AG04450 (cell line): Measurements from ENCODE around the gene CHST3. TPM values are rescaled to one million over a fixed set of nuclear protein-coding genes. Genes with fewer than 3 reads are reported as not detected.

Experiments
- CTCF ChIA-PET: fragments of 300-600, 350-600 bp; formaldehyde crosslinking; extraction: SDS; loops from one replicate; lab custom pipeline; 2022; ENCODE audit warnings: antibody characterized with exemption, inconsistent platforms; lab: Charles Lee
- POLR2A ChIA-PET: fragments of 350-600 bp; formaldehyde crosslinking; extraction: SDS; loops from one replicate; lab custom pipeline; 2021; ENCODE audit warnings: antibody characterized with exemption, inconsistent platforms; lab: Yijun Ruan, JAX
- DNase-seq: peaks from one replicate; pipeline ENCODE4 v3.0.0-alpha.2; 2011; ENCODE audit warnings: low read depth, low spot score
- H3K27ac ChIP-seq: one replicate; pipeline ENCODE4 v1.5.1; 2012; ENCODE audit warnings: low read depth, low read length, control low read depth
- H3K27me3 ChIP-seq: one replicate; pipeline ENCODE4 v1.6.0; 2012; ENCODE audit warnings: low read length; ENCODE audit not compliant: control insufficient read depth, insufficient read depth
- H3K4me3 ChIP-seq: 2 replicates; pipeline ENCODE4 v1.5.1; 2011; ENCODE audit warnings: mild to moderate bottlenecking, low read depth, low read length, control low read depth
- H3K9me3 ChIP-seq: 2 replicates; pipeline ENCODE4 v1.5.1; 2012; ENCODE audit warnings: low read length; ENCODE audit not compliant: control insufficient read depth, insufficient read depth
- polyA plus RNA-seq: library from polyadenylated mRNA; depleted of rRNA; stranded (reverse); fragments of >200 nt; gene quantifications from 2 replicates; pipeline ENCODE4 v1.2.3, GENCODE V29; 2011
- TF ChIP-seq, protein P1 (sequence below): IDR thresholded peaks from 2 replicates; pipeline ENCODE4 v1.5.1; 2011; ENCODE audit warnings: low read depth, low read length, control low read depth, inconsistent platforms

CHST3 gene
- polyA plus RNA-seq, 1 experiment = 4.6 TPM

DNA sequence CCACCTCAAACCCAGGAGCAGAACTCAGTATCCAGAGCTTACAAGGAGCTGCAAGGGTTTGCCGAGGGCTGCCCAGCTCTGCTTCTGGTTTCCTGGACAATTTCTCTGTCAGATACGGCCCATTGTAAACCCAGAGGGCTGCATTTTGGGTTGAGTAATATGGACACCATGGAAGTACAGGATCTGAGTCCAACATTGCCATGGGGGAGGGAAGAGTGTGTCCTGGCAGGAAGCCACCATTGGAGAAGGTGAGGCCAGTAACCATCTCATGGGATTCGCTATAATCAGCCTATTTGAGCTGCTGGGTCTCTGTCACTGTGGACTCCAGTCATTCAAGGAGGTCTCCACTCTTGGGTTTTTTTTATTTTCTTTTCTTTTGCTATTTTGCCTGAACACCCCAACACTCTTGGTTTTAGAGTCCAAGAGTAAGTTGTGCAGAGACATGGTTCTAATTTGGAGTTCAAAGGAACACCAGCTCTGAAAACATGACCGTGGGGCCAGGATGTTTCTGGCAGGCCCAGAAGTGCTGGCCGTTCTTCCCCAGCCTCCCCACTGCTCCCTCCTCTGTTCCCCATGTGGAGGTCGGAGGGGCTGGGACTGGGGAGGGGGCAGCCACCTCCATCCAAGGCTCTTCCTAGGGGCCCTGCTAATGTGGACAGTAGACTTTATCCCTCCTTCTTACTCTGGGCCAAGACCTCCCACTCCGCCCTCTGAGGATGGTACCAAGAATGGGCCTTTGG is 46.2 kb downstream of the CHST3 start:
- no peak for DNase-seq
- ChIA-PET CTCF (interaction anchor here (0.6 to 3.5 kb wide), 3 partner anchors 25 to 114 kb away, joined by 3 to 18 read pairs (median 4); no protein-coding TSS in a partner anchor), POLR2A (no interaction called here)
- Histone ChIP-seq H3K27me3 (peaks cover under 1% of the 10 kb centered on the region), H3K9me3 (peaks cover 8% of the 10 kb centered on the region; the same call in 1 of the 2 replicates), H3K4me3 (no peak overlapping the region), H3K27ac (peak overlapping the region; percentile 99)
- TF ChIP-seq, protein P1, sequence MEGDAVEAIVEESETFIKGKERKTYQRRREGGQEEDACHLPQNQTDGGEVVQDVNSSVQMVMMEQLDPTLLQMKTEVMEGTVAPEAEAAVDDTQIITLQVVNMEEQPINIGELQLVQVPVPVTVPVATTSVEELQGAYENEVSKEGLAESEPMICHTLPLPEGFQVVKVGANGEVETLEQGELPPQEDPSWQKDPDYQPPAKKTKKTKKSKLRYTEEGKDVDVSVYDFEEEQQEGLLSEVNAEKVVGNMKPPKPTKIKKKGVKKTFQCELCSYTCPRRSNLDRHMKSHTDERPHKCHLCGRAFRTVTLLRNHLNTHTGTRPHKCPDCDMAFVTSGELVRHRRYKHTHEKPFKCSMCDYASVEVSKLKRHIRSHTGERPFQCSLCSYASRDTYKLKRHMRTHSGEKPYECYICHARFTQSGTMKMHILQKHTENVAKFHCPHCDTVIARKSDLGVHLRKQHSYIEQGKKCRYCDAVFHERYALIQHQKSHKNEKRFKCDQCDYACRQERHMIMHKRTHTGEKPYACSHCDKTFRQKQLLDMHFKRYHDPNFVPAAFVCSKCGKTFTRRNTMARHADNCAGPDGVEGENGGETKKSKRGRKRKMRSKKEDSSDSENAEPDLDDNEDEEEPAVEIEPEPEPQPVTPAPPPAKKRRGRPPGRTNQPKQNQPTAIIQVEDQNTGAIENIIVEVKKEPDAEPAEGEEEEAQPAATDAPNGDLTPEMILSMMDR = no peak

DNA sequence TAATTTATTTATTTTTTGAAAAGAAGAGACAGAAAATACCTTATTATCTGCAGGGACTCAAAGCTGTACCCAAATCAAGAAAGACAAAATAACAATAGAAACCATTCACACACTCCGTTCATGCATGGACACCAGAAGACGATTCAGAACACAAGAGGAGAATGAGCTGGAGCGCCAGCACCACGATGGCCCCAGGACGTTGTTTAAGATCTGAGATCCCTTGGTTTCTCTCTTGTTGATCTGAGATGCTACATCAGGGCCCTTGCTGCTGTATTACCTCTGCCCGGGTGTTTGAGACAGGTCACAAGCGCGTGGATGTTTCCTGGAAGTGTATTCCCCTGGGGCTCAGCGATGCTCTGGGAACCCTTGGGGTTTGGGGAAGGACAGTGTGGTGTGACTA is 46.8 kb downstream of the CHST3 start:
- H3K9me3 ChIP-seq = peaks cover 8% of the 10 kb centered on the region; the same call in 1 of the 2 replicates
- H3K4me3 ChIP-seq = no peak overlapping the region
- POLR2A ChIA-PET = no interaction called here
- peaks cover 3% of the 10 kb centered on the region for H3K27me3 ChIP-seq
- TF ChIP-seq, protein P1 = no peak
- no peak overlapping the region for H3K27ac ChIP-seq
- CTCF ChIA-PET = interaction anchor here (3.5 kb wide), 1 partner anchor 38 kb away, joined by 18 read pairs; no protein-coding TSS in a partner anchor
- no peak for DNase-seq

DNA sequence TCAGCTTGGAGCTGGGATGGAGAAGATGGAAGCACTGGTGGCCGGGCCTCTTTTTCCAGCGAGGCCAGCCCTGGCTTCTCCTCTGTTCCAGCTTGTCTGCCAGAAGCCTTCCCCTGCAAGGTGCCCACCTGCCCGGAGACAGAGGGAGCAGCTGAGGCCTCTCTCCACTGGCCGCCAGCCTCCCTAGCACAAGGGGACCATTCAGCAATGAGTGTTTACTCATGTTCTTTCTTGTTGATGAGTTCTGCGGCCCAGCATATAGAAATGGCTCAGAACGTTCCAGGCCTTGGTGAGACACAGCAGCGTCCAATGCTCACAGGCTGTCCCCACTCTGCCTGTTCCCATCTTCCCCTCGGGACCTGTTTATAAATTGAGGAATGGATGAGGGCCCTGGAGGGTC is 47.3 kb downstream of the CHST3 start:
- Histone ChIP-seq H3K27me3 (peaks cover 3% of the 10 kb centered on the region), H3K4me3 (no peak overlapping the region), H3K27ac (no peak overlapping the region), H3K9me3 (peaks cover 8% of the 10 kb centered on the region; the same call in 1 of the 2 replicates)
- CTCF ChIA-PET = interaction anchor here (3.5 kb wide), 1 partner anchor 37 kb away, joined by 18 read pairs; no protein-coding TSS in a partner anchor
- TF ChIP-seq, protein P1 = no peak
- POLR2A ChIA-PET = no interaction called here
- DNase-seq = no peak

DNA sequence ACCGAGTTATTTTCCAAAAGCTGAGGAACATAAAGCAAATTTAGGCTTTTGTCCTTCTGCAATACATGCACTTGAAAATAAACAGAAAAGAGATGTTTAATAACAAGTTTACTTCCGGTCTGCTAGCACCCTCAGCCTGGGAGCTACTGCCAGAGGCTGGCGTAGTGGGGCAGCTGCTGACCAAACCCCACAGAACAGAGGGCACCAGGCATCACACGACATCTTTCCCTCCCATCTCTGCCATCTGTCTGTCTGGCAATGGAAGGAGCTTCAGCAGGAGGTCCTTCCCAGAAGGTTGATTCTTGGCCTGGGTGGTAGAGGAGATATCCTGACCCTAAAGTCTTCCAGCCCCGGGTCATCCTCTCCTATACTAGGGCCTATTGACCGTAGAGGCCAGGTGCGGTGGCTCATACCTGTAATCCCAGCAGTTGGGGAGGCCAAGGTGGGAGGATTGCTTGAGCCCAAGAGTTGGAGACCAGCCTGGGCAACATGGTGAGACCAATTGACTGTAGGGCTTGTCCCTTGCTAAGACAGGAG is 47.8 kb downstream of the CHST3 start:
- POLR2A ChIA-PET = no interaction called here

More for the DNA sequence above, 47.8 kb downstream of the CHST3 start:
- TF ChIP-seq, protein P1 = no peak
- H3K4me3 ChIP-seq = no peak overlapping the region
- no peak for DNase-seq
- CTCF ChIA-PET = interaction anchor here (3.5 kb wide), 1 partner anchor 37 kb away, joined by 18 read pairs; no protein-coding TSS in a partner anchor
- H3K27me3 ChIP-seq = peaks cover 3% of the 10 kb centered on the region
- no peak overlapping the region for H3K27ac ChIP-seq
- peaks cover 7% of the 10 kb centered on the region; the same call in 1 of the 2 replicates for H3K9me3 ChIP-seq
